ENCODE measurements around the gene DPAGT1. TPM values are rescaled to one million over a fixed set of nuclear protein-coding genes. Genes with fewer than 3 reads are reported as not detected.

The DPAGT1 gene
- total and polyA plus RNA-seq, 2 donors (not counting 3 experiments of a cell fraction or from before 2014, with no cell fraction given) = 62.0 to 203 TPM

- H3K27me3 ChIP-seq (ENCODE audit: control insufficient read depth in 2 of 2, insufficient read depth in 2 of 2, low read length in 2 of 2) = no peaks in the 10 kb centered on the region
- ChIA-PET CTCF (interaction anchor here (2.0 kb wide), 1 partner anchor 14 kb away, joined by 8 read pairs; the partner anchor contains the start of gene VPS11), POLR2A (no interaction called here)
- peaks cover 5% of the 10 kb centered on the region for H3K79me2 ChIP-seq (ENCODE audit: control insufficient read depth, insufficient read depth, low read length)
- peaks cover 10 to 39% of the 10 kb centered on the region in 2 experiments for H3K36me3 ChIP-seq (ENCODE audit: control insufficient read depth in 2 of 2, extremely low read depth in 1 of 2, insufficient read depth in 2 of 2, low read length in 2 of 2)
- BruUV-seq (replicated peaks) = no TSS peak
- no peak for FAIRE-seq
- no peak overlapping the region for H3K4me3 ChIP-seq (replicated peaks in 1 of 3; ENCODE audit: insufficient read depth in 1 of 3, low read depth in 1 of 3, low read length in 3 of 3)
- dilution Hi-C loops (cut with MboI; ENCODE audit: extremely low pct_ligation_motif_present, low sequenced_read_pairs) = no loop called here
- no peak for DNase-seq (ENCODE audit: low read depth, low spot score)
- peaks cover 12% of the 10 kb centered on the region for H3K4me1 ChIP-seq (ENCODE audit: control insufficient read depth, extremely low read depth, insufficient read depth, low read length)
- intact Hi-C loops (cut with micrococcal nuclease) = no loop called here
- TF ChIP-seq POLR2A (IDR thresholded peaks at IDR 0.05; ENCODE audit: low read depth, low read length) (no peak), GATA2 (IDR thresholded peaks at IDR 0.05; ENCODE audit: insufficient read depth, insufficient read length, low read depth, low read length) (no peak), MAX (IDR thresholded peaks at IDR 0.05; ENCODE audit: insufficient read depth, insufficient read length) (no peak), MYC (IDR thresholded peaks at IDR 0.05; ENCODE audit: low read depth, low read length) (no peak), FOS (IDR thresholded peaks at IDR 0.05; ENCODE audit: borderline replicate concordance, insufficient read depth, low read length) (no peak), CTCF (IDR thresholded peaks at IDR 0.05; ENCODE audit: extremely low read depth in 1 of 2, insufficient read depth in 1 of 2, low read depth in 1 of 2, low read length in 2 of 2) (no peak), POLR2AphosphoS5 (IDR thresholded peaks at IDR 0.05; ENCODE audit: insufficient read depth, low read depth, low read length) (no peak), JUN (IDR thresholded peaks at IDR 0.05; ENCODE audit: borderline replicate concordance, insufficient read depth, insufficient read length, low read depth) (no peak), EZH2 (IDR thresholded peaks at IDR 0.05; ENCODE audit: borderline replicate concordance, low read depth, low read length, severe bottlenecking) (no peak)
- no peaks in the 10 kb centered on the region for H3K9me1 ChIP-seq (replicated peaks; ENCODE audit: control insufficient read depth, extremely low read depth, insufficient read depth, low read length)
- no peaks in the 10 kb centered on the region for H4K20me1 ChIP-seq (replicated peaks; ENCODE audit: control insufficient read depth, extremely low read depth, insufficient read depth, low read length)
- H3K27ac ChIP-seq (ENCODE audit: insufficient read depth, low read depth, low read length) = no peak overlapping the region
- no peaks in the 10 kb centered on the region for H3K9me3 ChIP-seq (replicated peaks; ENCODE audit: control insufficient read depth, insufficient read depth, low read length)
- no peak overlapping the region for H2AFZ ChIP-seq (ENCODE audit: low read depth, low read length)
- no peak overlapping the region for H3K4me2 ChIP-seq (ENCODE audit: insufficient read depth, low read length)
- H3K9ac ChIP-seq (replicated peaks; ENCODE audit: extremely low read depth, insufficient read depth, low read length) = no peak overlapping the region
Observed at GRCh38 chr11:119081682-119082260, 19.9 kb downstream of the DPAGT1 start.
